Middle frontal gyrus (tissue), 1 donor: ENCODE results near the gene NFATC1.
"Not testable (repeated sequence)": the region's sequence is repeated elsewhere in the genome, so short reads cannot be mapped to it uniquely, and the experiment has no call there.

Experiments used
- DNase-seq: peaks from one replicate; pipeline ENCODE4 v3.0.0-alpha.2; 2015; ENCODE audit warnings: low spot score; ENCODE audit errors: extremely low spot score

Gene NFATC1

GRCh38 chr18:79504495-79504894 is 108.8 kb downstream of the NFATC1 start:
- DNase-seq: not testable (repeated sequence)

DNA sequence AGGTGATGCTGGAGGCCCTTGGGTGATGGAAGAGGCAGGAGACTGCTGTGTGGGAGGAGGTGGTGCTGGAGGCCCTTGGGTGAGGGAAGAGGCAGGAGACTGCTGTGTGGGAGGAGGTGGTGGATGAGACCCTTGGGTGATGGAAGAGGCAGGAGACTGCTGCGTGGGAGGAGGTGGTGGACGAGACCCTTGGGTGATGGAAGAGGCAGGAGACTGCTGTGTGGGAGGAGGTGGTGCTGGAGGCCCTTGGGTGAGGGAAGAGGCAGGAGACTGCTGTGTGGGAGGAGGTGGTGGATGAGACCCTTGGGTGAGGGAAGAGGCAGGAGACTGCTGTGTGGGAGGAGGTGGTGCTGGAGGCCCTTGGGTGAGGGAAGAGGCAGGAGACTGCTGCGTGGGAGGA is 109.7 kb downstream of the NFATC1 start:
- DNase-seq: not testable (repeated sequence)

- DNase-seq: no peak
Observed at GRCh38 chr18:79506191-79507075, 110.7 kb downstream of the NFATC1 start.

GRCh38 chr18:79507076-79507545 is 111.4 kb downstream of the NFATC1 start:
- DNase-seq: no peak

- DNase-seq: no peak
Observed at GRCh38 chr18:79507546-79508480, 112.1 kb downstream of the NFATC1 start.

- DNase-seq: no peak
Observed at GRCh38 chr18:79508565-79509535, 113.1 kb downstream of the NFATC1 start.

- no peak for DNase-seq
Observed at GRCh38 chr18:79509536-79509930, 113.8 kb downstream of the NFATC1 start.

GRCh38 chr18:79510046-79510685 is 114.4 kb downstream of the NFATC1 start:
- no peak for DNase-seq

GRCh38 chr18:79510731-79511241 is 115.1 kb downstream of the NFATC1 start:
- no peak for DNase-seq

GRCh38 chr18:79511271-79511670 is 115.5 kb downstream of the NFATC1 start:
- DNase-seq: no peak

- DNase-seq: no peak
Observed at GRCh38 chr18:79511671-79512301, 116.1 kb downstream of the NFATC1 start.

- no peak for DNase-seq
Observed at GRCh38 chr18:79512461-79513380, 117.0 kb downstream of the NFATC1 start.

DNA sequence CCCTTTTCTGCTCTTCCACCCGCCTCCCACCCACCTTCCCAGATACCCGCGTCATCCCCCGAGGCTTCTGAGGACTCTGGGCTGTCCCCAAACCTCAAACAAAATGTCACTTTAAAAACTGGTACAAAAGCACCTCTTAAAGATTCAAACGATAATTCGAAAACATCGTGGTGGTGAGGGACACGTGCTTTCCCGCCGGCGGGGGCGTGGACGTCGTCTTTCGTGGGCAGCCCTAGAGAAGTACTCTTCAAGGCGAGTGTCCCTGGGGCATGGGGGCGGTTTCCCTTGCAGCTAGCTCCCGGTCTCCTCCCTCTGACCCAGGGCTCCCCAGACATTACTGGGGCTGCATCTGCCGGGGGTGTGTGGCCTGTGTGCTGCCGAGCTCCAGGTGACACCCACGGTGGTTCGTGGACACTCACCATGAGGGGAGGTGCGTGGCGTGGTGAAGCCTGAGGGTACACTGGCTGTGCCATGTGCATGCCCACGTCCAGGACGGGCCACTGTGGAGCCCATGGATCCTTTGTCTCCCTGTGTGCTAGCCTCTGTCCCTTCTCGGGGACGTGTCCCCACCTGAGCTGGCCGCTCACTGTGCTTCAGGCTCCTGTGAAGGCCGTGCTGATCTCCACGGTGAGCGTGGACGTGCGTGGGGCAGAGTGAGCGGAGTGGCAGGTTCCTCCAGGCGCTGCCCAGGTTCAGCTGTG is 117.8 kb downstream of the NFATC1 start:
- no peak for DNase-seq

- DNase-seq: no peak
Observed at GRCh38 chr18:79515331-79515730, 119.6 kb downstream of the NFATC1 start.

DNA sequence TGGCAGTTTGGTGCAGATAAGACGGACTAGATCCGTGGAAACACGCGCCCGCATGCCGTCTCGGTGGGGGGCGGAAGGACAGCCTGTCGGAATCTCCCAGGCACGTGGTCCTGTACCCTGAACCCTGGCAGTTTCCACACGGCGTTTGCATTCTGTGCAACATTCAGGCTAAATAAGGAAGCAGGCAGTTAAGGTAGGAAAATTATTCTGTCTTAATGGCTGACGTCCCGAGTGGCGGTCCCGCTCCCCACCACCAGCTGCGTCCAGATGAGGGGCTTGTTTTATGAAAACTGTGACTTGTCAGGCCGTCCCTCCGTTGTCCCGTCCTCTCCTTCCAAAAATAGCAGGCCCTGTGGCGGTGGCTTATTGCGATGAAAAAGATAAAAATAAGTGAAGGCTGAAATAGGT is 120.2 kb downstream of the NFATC1 start:
- no peak for DNase-seq

DNA sequence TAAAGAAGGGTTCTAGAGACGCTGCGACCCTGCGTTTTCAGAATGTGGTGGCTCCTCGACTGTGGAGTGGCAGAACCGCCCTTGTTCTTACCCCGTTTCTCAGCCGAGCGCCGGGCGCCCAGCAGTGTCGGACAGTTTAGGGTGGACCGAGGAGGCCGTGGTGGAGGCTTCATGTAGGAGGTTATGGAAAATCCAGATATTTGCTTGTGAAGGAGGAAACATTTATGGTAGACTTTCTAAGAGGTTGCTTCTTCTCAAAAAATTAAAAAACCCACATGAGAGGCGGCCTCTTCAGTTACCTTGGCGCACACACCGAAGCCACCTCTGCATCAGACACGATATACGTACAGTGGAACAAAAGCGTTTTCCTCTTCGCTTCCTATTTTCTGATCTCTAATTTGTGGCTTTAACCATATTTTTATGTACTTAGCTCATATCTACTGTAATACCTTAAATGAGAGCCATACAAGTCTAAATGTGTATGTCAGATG is 120.8 kb downstream of the NFATC1 start:
- DNase-seq: no peak

DNA sequence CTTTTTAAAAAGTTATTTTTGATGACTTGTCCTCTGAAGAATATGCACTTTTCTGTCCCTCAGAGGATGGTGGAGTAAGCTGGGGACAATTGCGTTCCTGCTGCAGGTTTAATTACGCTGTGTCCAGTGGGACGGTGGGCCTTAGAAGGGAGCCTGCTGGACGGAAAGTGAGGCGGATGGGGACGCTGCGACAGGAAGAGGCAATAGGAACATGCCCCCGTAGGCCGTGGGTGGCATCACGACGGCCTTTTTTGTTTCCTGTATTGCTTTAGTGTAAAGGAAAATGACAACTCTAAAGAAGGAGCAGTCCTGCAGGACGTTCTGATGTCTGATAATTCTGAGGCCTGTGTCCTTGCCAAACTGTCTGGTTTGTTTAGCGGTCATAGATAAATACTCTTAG is 121.6 kb downstream of the NFATC1 start:
- no peak for DNase-seq
